Osteoblast (primary cell): ENCODE data around the gene TRIM22. TPM values are rescaled to one million over a fixed set of nuclear protein-coding genes. Genes with fewer than 3 reads are reported as not detected.
"Not testable (repeated sequence)": the region's sequence is repeated elsewhere in the genome, so short reads cannot be mapped to it uniquely, and the experiment has no call there.

Experiments
- DNase-seq: peaks from one replicate; pipeline ENCODE4 v3.0.0; 2011; ENCODE audit warnings: low spot score, mixed read lengths; ENCODE audit not compliant: insufficient read length; ENCODE audit errors: missing footprints
- H2AFZ ChIP-seq: 2 replicates; pipeline ENCODE4 v1.6.0; 2011; ENCODE audit warnings: mild to moderate bottlenecking, low read length
- H3K27ac ChIP-seq: 2 replicates; pipeline ENCODE4 v1.5.1; 2011; ENCODE audit warnings: mild to moderate bottlenecking, low read depth, low read length, moderate library complexity
- H3K27me3 ChIP-seq: 2 replicates; pipeline ENCODE4 v1.6.0; 2012; ENCODE audit warnings: mild to moderate bottlenecking, control low read depth, inconsistent platforms, low read length, moderate library complexity; ENCODE audit not compliant: insufficient read depth
- H3K36me3 ChIP-seq: 2 replicates; pipeline ENCODE4 v1.5.1; 2011; ENCODE audit warnings: mild to moderate bottlenecking, low read length, control low read depth, moderate library complexity; ENCODE audit not compliant: insufficient read depth
- H3K4me1 ChIP-seq: 2 replicates; pipeline ENCODE4 v1.5.1; 2011; ENCODE audit warnings: mild to moderate bottlenecking, low read length, control low read depth, moderate library complexity; ENCODE audit not compliant: insufficient read depth
- H3K4me2 ChIP-seq: 2 replicates; pipeline ENCODE4 v1.6.0; 2011; ENCODE audit warnings: mild to moderate bottlenecking, low read length; ENCODE audit not compliant: insufficient read depth
- H3K4me3 ChIP-seq: fragments of 200-600 bp; sonication (generic); 3 replicates; pipeline ENCODE4 v1.5.1; 2012; ENCODE audit warnings: mild to moderate bottlenecking, low read length, inconsistent platforms; ENCODE audit not compliant: insufficient read depth
- H3K79me2 ChIP-seq: 2 replicates; pipeline ENCODE4 v1.6.0; 2012; ENCODE audit warnings: mild to moderate bottlenecking, low read length, control low read depth, inconsistent platforms; ENCODE audit not compliant: insufficient read depth
- H3K9me3 ChIP-seq: 2 replicates; pipeline ENCODE4 v1.5.1; 2011; ENCODE audit warnings: low read depth, low read length, control low read depth
- H4K20me1 ChIP-seq: 2 replicates; pipeline ENCODE4 v1.6.0; 2012; ENCODE audit warnings: mild to moderate bottlenecking, low read length, control low read depth; ENCODE audit not compliant: insufficient read depth
- total RNA-seq: library from RNA; depleted of rRNA; stranded (reverse); fragments of >200 nt; gene quantifications from 2 replicates; pipeline ENCODE4 v1.2.3, GENCODE V29; 2012
- TF ChIP-seq, protein P1 (sequence below): IDR thresholded peaks from 2 replicates; pipeline ENCODE4 v1.5.1; 2011; ENCODE audit warnings: mild to moderate bottlenecking, low read depth, low read length, moderate library complexity; ENCODE audit errors: extremely low read depth

Gene TRIM22
- total RNA-seq, 1 donor, result 152 TPM

GRCh38 chr11:5713695-5714094 lies 24.1 kb downstream of the TRIM22 start:
- Histone ChIP-seq H3K36me3 (peaks cover 12% of the 10 kb centered on the region), H4K20me1 (no peaks in the 10 kb centered on the region), H3K4me3 (no peak overlapping the region), H3K4me1 (no peaks in the 10 kb centered on the region), H3K27me3 (peaks cover 4% of the 10 kb centered on the region), H3K4me2 (no peak overlapping the region), H3K27ac (no peak overlapping the region), H3K79me2 (no peaks in the 10 kb centered on the region), H3K9me3 (no peaks in the 10 kb centered on the region), H2AFZ (no peak overlapping the region)
- TF ChIP-seq, protein P1, sequence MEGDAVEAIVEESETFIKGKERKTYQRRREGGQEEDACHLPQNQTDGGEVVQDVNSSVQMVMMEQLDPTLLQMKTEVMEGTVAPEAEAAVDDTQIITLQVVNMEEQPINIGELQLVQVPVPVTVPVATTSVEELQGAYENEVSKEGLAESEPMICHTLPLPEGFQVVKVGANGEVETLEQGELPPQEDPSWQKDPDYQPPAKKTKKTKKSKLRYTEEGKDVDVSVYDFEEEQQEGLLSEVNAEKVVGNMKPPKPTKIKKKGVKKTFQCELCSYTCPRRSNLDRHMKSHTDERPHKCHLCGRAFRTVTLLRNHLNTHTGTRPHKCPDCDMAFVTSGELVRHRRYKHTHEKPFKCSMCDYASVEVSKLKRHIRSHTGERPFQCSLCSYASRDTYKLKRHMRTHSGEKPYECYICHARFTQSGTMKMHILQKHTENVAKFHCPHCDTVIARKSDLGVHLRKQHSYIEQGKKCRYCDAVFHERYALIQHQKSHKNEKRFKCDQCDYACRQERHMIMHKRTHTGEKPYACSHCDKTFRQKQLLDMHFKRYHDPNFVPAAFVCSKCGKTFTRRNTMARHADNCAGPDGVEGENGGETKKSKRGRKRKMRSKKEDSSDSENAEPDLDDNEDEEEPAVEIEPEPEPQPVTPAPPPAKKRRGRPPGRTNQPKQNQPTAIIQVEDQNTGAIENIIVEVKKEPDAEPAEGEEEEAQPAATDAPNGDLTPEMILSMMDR, result no peak
- DNase-seq, result no peak

DNA sequence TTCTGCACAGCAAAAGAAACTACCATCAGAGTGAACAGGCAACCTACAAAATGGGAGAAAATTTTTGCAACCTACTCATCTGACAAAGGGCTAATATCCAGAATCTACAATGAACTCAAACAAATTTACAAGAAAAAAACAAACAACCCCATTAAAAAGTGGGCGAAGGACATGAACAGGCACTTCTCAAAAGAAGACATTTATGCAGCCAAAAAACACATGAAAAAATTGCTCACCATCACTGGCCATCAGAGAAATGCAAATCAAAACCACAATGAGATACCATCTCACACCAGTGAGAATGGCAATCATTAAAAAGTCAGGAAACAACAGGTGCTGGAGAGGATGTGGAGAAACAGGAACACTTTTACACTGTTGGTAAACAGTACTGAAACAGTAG lies 26.9 kb downstream of the TRIM22 start:
- not testable (repeated sequence) for H3K4me3 ChIP-seq, H3K79me2 ChIP-seq, H3K27me3 ChIP-seq, H3K4me2 ChIP-seq, H2AFZ ChIP-seq, H3K36me3 ChIP-seq, H3K27ac ChIP-seq, H4K20me1 ChIP-seq, DNase-seq, H3K4me1 ChIP-seq, H3K9me3 ChIP-seq

DNA sequence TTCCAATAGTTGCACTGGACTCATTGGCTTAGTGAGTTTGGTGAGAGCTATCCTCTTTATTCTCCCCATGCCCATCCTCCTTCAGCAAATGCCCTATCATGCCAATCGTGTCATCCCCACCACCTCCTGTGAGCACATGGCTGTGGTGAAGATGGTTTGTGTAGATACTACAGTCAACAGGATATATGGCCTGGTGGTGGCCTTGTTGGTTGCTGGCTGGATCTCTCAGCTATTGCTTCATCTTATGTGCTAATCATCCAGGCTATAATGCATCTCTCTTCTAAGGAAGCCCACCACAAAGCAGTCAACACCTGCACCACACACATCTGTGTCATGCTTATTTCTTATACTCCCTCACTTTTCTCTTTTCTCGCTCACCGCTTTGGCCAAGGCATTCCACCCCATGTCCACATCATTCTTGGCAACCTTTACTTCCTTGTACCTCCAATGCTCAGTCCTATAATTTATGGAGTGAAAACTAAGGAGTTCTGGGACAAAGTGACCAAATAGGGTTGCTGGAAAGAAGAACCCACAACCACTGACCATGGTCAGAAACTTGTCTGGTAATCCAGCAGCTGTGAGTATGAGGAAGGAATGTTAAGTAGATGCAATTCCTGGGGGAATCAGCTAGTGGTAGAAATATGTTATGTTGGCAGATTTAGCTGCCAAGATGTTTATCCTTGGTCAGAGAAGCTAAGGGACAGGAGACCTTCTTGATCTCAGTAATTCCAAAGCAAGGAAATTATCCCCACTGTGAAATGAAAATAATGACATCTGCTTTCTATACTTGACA lies 30.3 kb downstream of the TRIM22 start:
- H2AFZ ChIP-seq, result no peak overlapping the region
- no peak for DNase-seq
- H3K27ac ChIP-seq, result no peak overlapping the region
- H3K4me2 ChIP-seq, result no peak overlapping the region
- TF ChIP-seq, protein P1, result no peak
- no peaks in the 10 kb centered on the region for H3K9me3 ChIP-seq
- no peaks in the 10 kb centered on the region for H3K36me3 ChIP-seq
- no peaks in the 10 kb centered on the region for H3K4me1 ChIP-seq
- peaks cover 8% of the 10 kb centered on the region for H3K27me3 ChIP-seq
- H3K4me3 ChIP-seq, result no peak overlapping the region
- H3K79me2 ChIP-seq, result no peaks in the 10 kb centered on the region
- no peaks in the 10 kb centered on the region for H4K20me1 ChIP-seq

- Histone ChIP-seq H4K20me1 (no peaks in the 10 kb centered on the region), H3K36me3 (no peaks in the 10 kb centered on the region), H2AFZ (no peak overlapping the region), H3K4me1 (no peaks in the 10 kb centered on the region), H3K27ac (no peak overlapping the region), H3K9me3 (no peaks in the 10 kb centered on the region), H3K4me3 (no peak overlapping the region), H3K27me3 (peaks cover 8% of the 10 kb centered on the region), H3K79me2 (no peaks in the 10 kb centered on the region), H3K4me2 (no peak overlapping the region)
- DNase-seq, result no peak
- TF ChIP-seq, protein P1, result no peak
Observed at GRCh38 chr11:5722622-5723021, 33.0 kb downstream of the TRIM22 start.
